Measurements from ENCODE around the gene MKS1.
A peak's percentile ranks its signal among the peaks of the same experiment; 100 is the strongest.

MKS1 gene

DNA sequence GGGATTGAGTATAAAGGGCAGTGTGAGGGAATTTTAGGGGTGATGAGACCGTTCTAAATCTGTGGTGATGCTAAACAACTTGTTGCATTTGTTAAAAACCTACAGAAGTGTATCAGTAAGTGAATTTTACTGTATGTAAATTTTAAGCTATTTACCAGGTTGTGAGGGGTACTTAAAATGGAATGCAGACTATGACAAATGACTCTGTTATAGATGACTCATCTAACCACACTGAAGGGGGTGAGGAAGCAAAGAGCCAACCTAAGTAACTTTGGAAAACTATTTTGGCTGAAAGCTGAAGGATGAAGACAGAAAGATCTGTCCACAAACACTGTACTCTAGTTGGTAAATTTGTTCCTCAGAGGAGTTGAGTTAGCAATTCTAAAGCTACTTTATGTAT, 5.3 kb upstream of the MKS1 start:
- Histone ChIP-seq H3K9me3 (ENCODE audit: insufficient read depth, low read depth, low read length) (no peaks in the 10 kb centered on the region), H3K27me3 (ENCODE audit: insufficient read depth, low read length) (peaks cover 39% of the 10 kb centered on the region), H3K9ac (ENCODE audit: low read depth, low read length) (no peak overlapping the region), H3K27ac (ENCODE audit: low read length) (no peak overlapping the region), H3K36me3 (ENCODE audit: insufficient read depth, low read depth, low read length) (no peaks in the 10 kb centered on the region), H3K4me1 (ENCODE audit: insufficient read depth, low read length) (peaks cover 7% of the 10 kb centered on the region; the same call in 1 of the 2 replicates), H3K4me3 (ENCODE audit: low read length) (no peak overlapping the region)

DNA sequence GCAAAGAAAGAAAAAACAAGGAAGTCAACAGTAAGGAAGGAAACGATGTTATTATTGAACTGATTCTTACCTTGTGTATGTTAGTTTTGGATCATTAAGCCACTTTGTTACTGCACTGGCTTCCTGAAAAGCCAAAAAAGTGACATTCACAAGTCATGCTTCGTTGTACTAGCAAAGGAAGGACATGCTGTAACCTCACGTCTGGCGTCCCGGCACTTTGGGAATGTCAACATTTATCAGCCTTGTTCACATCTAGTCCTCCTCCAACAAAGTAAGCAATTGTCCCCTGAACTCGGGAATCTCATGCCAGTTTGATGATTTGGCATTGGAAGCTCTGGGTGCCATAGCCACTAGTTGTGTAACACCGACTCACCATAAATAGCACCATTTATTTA, 731 bp upstream of the MKS1 start:
- no peaks in the 10 kb centered on the region for H3K4me1 ChIP-seq (ENCODE audit: insufficient read depth, low read length)
- peaks cover 9% of the 10 kb centered on the region; the same call in 1 of the 2 replicates for H3K36me3 ChIP-seq (ENCODE audit: insufficient read depth, low read depth, low read length)
- H3K27ac ChIP-seq (ENCODE audit: low read length), result no peak overlapping the region
- H3K27me3 ChIP-seq (ENCODE audit: insufficient read depth, low read length), result peaks cover 9% of the 10 kb centered on the region; the same call in 1 of the 2 replicates
- H3K9me3 ChIP-seq (ENCODE audit: insufficient read depth, low read depth, low read length), result no peaks in the 10 kb centered on the region
- H3K9ac ChIP-seq (ENCODE audit: low read depth, low read length), result no peak overlapping the region
- H3K4me3 ChIP-seq (ENCODE audit: low read length), result peak overlapping the region; percentile 86; the same call in 1 of the 2 replicates

DNA sequence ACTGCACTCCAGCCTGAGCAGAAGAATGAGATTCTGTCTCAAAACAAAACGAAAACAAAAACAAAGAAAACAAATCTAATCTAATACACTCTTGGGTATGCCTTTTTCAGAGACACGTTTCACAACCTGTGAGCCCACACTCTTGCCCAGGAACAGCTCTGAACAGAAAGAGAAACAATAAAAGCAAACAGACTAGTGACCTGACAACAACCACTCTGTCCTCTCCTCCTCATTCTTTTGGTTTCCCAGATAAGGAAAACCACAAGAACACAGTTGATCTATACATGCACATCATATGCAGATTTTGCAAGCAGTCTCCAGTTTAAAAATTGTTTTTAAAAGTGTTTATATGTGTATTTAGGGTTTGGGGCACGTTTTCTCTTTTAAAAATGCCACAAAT, 1.3 kb downstream of the MKS1 start:
- peaks cover 9% of the 10 kb centered on the region; the same call in 1 of the 2 replicates for H3K27me3 ChIP-seq (ENCODE audit: insufficient read depth, low read length)
- no peak overlapping the region for H3K27ac ChIP-seq (ENCODE audit: low read length)
- no peak overlapping the region for H3K9ac ChIP-seq (ENCODE audit: low read depth, low read length)
- H3K4me3 ChIP-seq (ENCODE audit: low read length), result no peak overlapping the region
- peaks cover 9% of the 10 kb centered on the region; the same call in 1 of the 2 replicates for H3K36me3 ChIP-seq (ENCODE audit: insufficient read depth, low read depth, low read length)
- no peaks in the 10 kb centered on the region for H3K9me3 ChIP-seq (ENCODE audit: insufficient read depth, low read depth, low read length)
- H3K4me1 ChIP-seq (ENCODE audit: insufficient read depth, low read length), result no peaks in the 10 kb centered on the region

DNA sequence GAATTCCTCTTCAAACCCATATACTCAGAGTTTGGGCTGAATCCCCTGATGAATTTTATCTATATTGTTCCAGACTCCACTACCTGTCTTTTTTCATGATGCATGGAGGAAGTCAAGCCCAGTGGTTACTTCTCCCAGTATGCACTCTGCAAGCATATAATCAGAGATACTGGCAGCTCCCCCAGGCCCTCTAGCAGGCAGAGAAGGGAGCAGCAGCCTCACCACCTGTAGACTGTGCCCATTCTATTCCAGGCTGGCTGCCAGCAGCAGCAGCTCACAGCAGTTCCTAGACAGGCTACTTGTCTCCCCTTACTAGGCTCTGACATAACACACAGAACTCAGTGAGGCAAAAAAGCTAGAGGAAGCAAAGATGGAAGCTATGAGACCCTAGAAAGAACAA, 3.4 kb downstream of the MKS1 start:
- H3K27me3 ChIP-seq (ENCODE audit: insufficient read depth, low read length), result peaks cover 9% of the 10 kb centered on the region; the same call in 1 of the 2 replicates
- no peak overlapping the region for H3K27ac ChIP-seq (ENCODE audit: low read length)
- no peak overlapping the region for H3K9ac ChIP-seq (ENCODE audit: low read depth, low read length)
- no peaks in the 10 kb centered on the region for H3K9me3 ChIP-seq (ENCODE audit: insufficient read depth, low read depth, low read length)
- H3K4me3 ChIP-seq (ENCODE audit: low read length), result no peak overlapping the region
- H3K4me1 ChIP-seq (ENCODE audit: insufficient read depth, low read length), result no peaks in the 10 kb centered on the region
- peaks cover 15% of the 10 kb centered on the region for H3K36me3 ChIP-seq (ENCODE audit: insufficient read depth, low read depth, low read length)

DNA sequence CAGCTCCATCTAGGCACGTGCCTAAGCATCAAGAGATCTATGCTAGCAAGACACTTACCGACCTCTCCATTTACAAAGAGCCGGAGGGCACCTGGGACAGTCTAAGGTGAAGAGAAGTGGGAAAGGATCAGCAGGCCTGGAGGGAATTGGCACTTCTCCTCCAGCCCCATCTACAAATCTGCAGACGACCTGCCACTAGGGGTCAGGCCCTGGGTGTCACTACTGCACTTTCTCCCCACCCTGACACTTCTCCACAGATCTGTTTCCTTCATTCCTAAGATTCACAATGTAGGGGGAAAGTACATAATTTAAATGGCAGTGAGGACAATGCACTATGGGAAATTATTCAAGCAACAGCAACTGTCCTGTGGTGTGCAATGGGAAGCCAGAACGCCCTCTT, 8.1 kb downstream of the MKS1 start:
- no peaks in the 10 kb centered on the region for H3K27me3 ChIP-seq (ENCODE audit: insufficient read depth, low read length)
- no peaks in the 10 kb centered on the region for H3K9me3 ChIP-seq (ENCODE audit: insufficient read depth, low read depth, low read length)
- no peak overlapping the region for H3K27ac ChIP-seq (ENCODE audit: low read length)
- H3K4me3 ChIP-seq (ENCODE audit: low read length), result no peak overlapping the region
- no peak overlapping the region for H3K9ac ChIP-seq (ENCODE audit: low read depth, low read length)
- H3K4me1 ChIP-seq (ENCODE audit: insufficient read depth, low read length), result no peaks in the 10 kb centered on the region
- H3K36me3 ChIP-seq (ENCODE audit: insufficient read depth, low read depth, low read length), result peaks cover 35% of the 10 kb centered on the region

DNA sequence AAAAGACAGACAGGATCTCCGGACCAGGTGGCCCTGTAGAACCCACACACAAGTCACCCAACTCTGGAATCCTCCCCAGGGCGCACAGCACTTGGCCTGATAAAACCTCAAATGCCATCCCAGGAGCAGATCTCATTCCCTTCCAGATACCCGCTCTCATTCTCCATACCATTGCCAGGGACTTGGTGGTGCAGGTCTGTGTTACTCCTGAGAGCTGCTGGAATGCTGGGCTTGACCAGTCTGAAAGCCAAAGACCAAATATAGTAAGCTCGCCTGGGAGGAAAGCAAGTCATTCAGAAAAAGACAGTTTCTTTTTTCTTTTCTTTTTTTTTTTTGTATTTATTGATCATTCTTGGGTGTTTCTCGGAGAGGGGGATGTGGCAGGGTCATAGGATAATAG, 10.7 kb downstream of the MKS1 start:
- no peak overlapping the region for H3K9ac ChIP-seq (ENCODE audit: low read depth, low read length)
- H3K9me3 ChIP-seq (ENCODE audit: insufficient read depth, low read depth, low read length), result no peaks in the 10 kb centered on the region
- no peak overlapping the region for H3K27ac ChIP-seq (ENCODE audit: low read length)
- H3K36me3 ChIP-seq (ENCODE audit: insufficient read depth, low read depth, low read length), result peaks cover 34% of the 10 kb centered on the region
- no peak overlapping the region for H3K4me3 ChIP-seq (ENCODE audit: low read length)
- no peaks in the 10 kb centered on the region for H3K4me1 ChIP-seq (ENCODE audit: insufficient read depth, low read length)
- H3K27me3 ChIP-seq (ENCODE audit: insufficient read depth, low read length), result no peaks in the 10 kb centered on the region

DNA sequence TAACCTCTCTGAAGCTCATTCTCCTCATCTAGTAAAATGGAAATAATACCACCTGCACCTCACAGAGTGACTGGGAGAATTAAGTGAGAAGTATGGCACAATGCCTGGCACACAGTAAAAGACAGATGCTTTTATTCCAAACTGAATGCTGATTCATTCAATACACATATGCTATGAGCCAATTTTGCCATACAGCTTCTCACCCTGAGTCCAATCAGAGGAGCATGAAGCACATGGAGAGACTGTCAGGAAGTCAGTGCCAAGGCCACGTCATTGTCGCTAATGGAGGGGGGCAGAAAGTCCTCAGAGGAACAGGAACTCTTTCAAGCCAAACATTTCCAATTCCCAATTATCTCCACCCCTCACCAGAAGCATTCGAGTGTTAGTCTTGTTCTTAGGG, 11.6 kb downstream of the MKS1 start:
- H3K36me3 ChIP-seq (ENCODE audit: insufficient read depth, low read depth, low read length), result peaks cover 34% of the 10 kb centered on the region

DNA sequence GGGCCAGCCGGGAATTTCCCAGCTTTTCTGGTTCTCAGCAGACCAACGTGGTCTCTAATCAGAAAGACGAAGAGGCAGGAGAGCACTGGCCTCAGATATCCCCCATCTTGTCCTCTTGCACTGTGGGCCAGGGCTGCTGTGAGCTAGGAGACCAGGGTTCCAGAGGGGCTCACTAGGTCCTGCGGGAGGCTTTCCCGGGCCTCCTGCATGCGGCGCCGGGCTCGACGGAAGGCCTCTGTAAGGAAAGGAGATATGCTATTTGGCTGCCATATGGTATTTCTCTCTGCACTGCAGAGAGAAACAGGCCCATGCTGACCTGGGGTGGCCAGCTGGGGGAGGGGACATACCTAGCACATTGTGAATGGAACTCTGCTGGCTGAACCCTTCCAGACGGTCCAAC, 13.1 kb downstream of the MKS1 start:
- Histone ChIP-seq H3K9me3 (ENCODE audit: insufficient read depth, low read depth, low read length) (no peaks in the 10 kb centered on the region), H3K4me3 (ENCODE audit: low read length) (no peak overlapping the region), H3K36me3 (ENCODE audit: insufficient read depth, low read depth, low read length) (peaks cover 29% of the 10 kb centered on the region), H3K27me3 (ENCODE audit: insufficient read depth, low read length) (peaks cover 2% of the 10 kb centered on the region; the same call in 1 of the 2 replicates), H3K27ac (ENCODE audit: low read length) (no peak overlapping the region), H3K9ac (ENCODE audit: low read depth, low read length) (no peak overlapping the region), H3K4me1 (ENCODE audit: insufficient read depth, low read length) (no peaks in the 10 kb centered on the region)

More for the DNA sequence above, 11.6 kb downstream of the MKS1 start:
- Histone ChIP-seq H3K9me3 (ENCODE audit: insufficient read depth, low read depth, low read length) (no peaks in the 10 kb centered on the region), H3K4me1 (ENCODE audit: insufficient read depth, low read length) (no peaks in the 10 kb centered on the region), H3K27ac (ENCODE audit: low read length) (no peak overlapping the region), H3K4me3 (ENCODE audit: low read length) (no peak overlapping the region), H3K27me3 (ENCODE audit: insufficient read depth, low read length) (no peaks in the 10 kb centered on the region), H3K9ac (ENCODE audit: low read depth, low read length) (no peak overlapping the region)

DNA sequence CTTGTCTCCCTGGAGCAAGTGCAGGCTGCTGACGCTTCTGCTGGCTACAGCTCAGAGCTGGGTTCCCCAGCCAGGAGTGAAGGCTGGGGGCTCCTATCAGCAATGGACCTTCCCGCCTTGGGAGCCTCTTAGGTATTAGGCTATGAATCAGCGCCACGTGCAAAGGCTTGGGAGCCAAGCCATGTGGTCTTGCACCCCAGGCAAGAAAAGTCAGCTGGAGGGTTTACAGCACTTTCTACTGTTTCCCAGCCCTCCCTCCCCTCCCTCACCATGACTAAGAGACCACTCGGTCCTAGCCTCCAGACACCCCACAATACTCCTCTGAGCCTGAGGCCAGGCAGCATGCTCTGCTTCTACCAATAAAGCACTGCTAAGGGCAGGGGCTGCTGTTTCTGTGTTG, 14.3 kb downstream of the MKS1 start:
- no peak overlapping the region for H3K27ac ChIP-seq (ENCODE audit: low read length)
- H3K9ac ChIP-seq (ENCODE audit: low read depth, low read length), result no peak overlapping the region
- no peaks in the 10 kb centered on the region for H3K9me3 ChIP-seq (ENCODE audit: insufficient read depth, low read depth, low read length)
- no peaks in the 10 kb centered on the region for H3K4me1 ChIP-seq (ENCODE audit: insufficient read depth, low read length)
- no peak overlapping the region for H3K4me3 ChIP-seq (ENCODE audit: low read length)
- H3K27me3 ChIP-seq (ENCODE audit: insufficient read depth, low read length), result peaks cover 9% of the 10 kb centered on the region
- H3K36me3 ChIP-seq (ENCODE audit: insufficient read depth, low read depth, low read length), result peaks cover 19% of the 10 kb centered on the region; the same call in 1 of the 2 replicates

DNA sequence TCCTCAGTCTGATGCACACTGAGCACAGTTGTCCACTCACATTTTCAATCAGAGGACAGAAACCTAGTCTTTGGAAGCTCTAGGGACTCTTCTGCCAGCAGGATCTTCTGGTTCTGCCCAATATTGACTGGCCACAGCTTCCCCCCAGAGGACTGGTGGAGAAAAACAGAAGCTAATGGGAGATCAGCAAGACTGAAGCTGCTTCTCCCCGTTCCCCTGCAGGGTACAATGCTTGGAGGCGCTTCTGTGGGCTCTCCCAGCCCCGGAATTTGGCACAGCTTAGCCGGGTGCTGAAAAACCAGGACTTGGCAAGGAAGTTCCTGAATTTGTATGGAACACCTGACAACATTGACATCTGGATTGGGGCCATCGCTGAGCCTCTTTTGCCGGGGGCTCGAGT, 16.2 kb downstream of the MKS1 start:
- H3K27ac ChIP-seq (ENCODE audit: low read length), result no peak overlapping the region
- H3K36me3 ChIP-seq (ENCODE audit: insufficient read depth, low read depth, low read length), result peaks cover 11% of the 10 kb centered on the region; the same call in 1 of the 2 replicates
- no peaks in the 10 kb centered on the region for H3K9me3 ChIP-seq (ENCODE audit: insufficient read depth, low read depth, low read length)
- H3K27me3 ChIP-seq (ENCODE audit: insufficient read depth, low read length), result peaks cover 18% of the 10 kb centered on the region
- H3K4me3 ChIP-seq (ENCODE audit: low read length), result no peak overlapping the region
- H3K9ac ChIP-seq (ENCODE audit: low read depth, low read length), result no peak overlapping the region
- H3K4me1 ChIP-seq (ENCODE audit: insufficient read depth, low read length), result no peaks in the 10 kb centered on the region

DNA sequence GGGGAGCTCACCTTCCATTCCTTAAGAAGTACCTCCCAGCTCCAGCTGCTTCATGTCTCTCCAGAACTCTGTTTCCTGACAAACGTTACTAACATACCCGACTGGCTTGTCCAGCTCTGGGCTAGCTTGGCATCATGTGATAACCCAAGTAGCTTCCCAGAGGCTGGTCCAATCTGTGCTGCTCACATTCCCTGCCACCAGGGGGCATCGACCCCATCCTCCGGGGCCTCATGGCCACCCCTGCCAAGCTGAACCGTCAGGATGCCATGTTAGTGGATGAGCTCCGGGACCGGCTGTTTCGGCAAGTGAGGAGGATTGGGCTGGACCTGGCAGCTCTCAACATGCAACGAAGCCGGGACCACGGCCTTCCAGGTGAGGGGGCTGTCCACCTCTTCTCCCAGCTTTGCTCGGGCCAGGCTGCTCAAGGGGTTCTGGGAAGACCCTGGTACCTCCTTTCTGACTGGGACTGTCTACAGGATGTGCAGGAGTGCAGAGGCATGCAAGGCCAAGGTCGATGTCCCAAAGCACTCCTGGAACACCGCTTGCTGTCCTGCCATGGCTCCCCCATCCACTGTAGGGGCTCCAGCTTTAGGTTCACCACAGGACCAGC, 18.9 kb downstream of the MKS1 start:
- Histone ChIP-seq H3K27ac (ENCODE audit: low read length) (no peak overlapping the region), H3K9me3 (ENCODE audit: insufficient read depth, low read depth, low read length) (no peaks in the 10 kb centered on the region), H3K9ac (ENCODE audit: low read depth, low read length) (no peak overlapping the region), H3K36me3 (ENCODE audit: insufficient read depth, low read depth, low read length) (no peaks in the 10 kb centered on the region), H3K27me3 (ENCODE audit: insufficient read depth, low read length) (peaks cover 18% of the 10 kb centered on the region), H3K4me1 (ENCODE audit: insufficient read depth, low read length) (no peaks in the 10 kb centered on the region), H3K4me3 (ENCODE audit: low read length) (no peak overlapping the region)

DNA sequence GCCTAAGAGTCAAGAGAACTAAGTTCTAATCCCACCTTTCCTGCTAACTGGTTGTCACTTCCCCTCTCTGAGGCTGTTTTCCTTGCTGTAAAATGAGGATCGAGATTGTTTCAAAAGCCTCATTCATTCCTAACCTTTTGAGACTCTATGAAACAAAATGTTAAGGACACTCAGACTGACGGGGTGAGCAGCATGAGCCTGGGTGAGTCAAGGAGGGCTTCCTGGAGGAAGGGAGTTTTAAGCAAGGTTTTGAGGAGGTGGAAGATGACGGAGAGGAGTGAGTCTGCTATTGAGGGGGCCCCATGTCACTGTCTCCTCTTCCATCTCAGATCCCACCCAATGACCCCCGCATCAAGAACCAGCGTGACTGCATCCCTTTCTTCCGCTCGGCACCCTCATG, 22.4 kb downstream of the MKS1 start:
- Histone ChIP-seq H3K36me3 (ENCODE audit: insufficient read depth, low read depth, low read length) (no peaks in the 10 kb centered on the region), H3K27ac (ENCODE audit: low read length) (no peak overlapping the region), H3K4me1 (ENCODE audit: insufficient read depth, low read length) (no peaks in the 10 kb centered on the region), H3K4me3 (ENCODE audit: low read length) (no peak overlapping the region), H3K27me3 (ENCODE audit: insufficient read depth, low read length) (peaks cover 18% of the 10 kb centered on the region), H3K9me3 (ENCODE audit: insufficient read depth, low read depth, low read length) (no peaks in the 10 kb centered on the region), H3K9ac (ENCODE audit: low read depth, low read length) (no peak overlapping the region)

Measured in iPS-20b (cell line).